HepG2 (cell line): ENCODE results near the gene CEBPZOS. TPM values are rescaled to one million over a fixed set of nuclear protein-coding genes. Genes with fewer than 3 reads are reported as not detected.
A peak's percentile ranks its signal among the peaks of the same experiment; 100 is the strongest.

ENCODE experiments used
- CREB3 ChIP-seq: sonication (generic); formaldehyde crosslinking; IDR thresholded peaks from 2 replicates; pipeline ENCODE4 v1.5.0; 2020; ENCODE audit warnings: missing genetic modification reagents
- DNMT3B ChIP-seq: conservative IDR thresholded peaks from 2 replicates; pipeline ENCODE4 v1.6.1; 2016; ENCODE audit warnings: missing biosample characterization, control low read depth
- MAFG ChIP-seq: sonication (generic); formaldehyde crosslinking; IDR thresholded peaks from 2 replicates; pipeline ENCODE4 v1.5.1; 2020; ENCODE audit warnings: mild to moderate bottlenecking, missing genetic modification reagents
- NR1H2 ChIP-seq: sonication (generic); formaldehyde crosslinking; IDR thresholded peaks from 2 replicates; pipeline ENCODE4 v1.8.1; 2022; ENCODE audit warnings: low read depth, missing genetic modification reagents, borderline replicate concordance
- PLRG1 ChIP-seq: fragments of 450-650 bp; conservative IDR thresholded peaks from 2 replicates; pipeline ENCODE4 v1.6.1; 2016
- SMARCC2 ChIP-seq: fragments of 450-650 bp; IDR thresholded peaks from 2 replicates; pipeline ENCODE4 v1.6.1; 2017; ENCODE audit warnings: antibody characterized with exemption, mild to moderate bottlenecking
- TFAP4 ChIP-seq: sonication (generic); IDR thresholded peaks from 2 replicates; pipeline ENCODE4 v1.6.1; 2016; ENCODE audit warnings: low read depth, borderline replicate concordance
- U2AF1 ChIP-seq: fragments of 200-400 bp; formaldehyde crosslinking; optimal IDR thresholded peaks from 2 replicates; pipeline ENCODE3; 2017; ENCODE audit warnings: mild to moderate bottlenecking, low read depth, low read length
- XRCC5 ChIP-seq: fragments of 200-400 bp; formaldehyde crosslinking; optimal IDR thresholded peaks from 2 replicates; pipeline ENCODE3; 2017; ENCODE audit warnings: mild to moderate bottlenecking, low read length
- polyA plus RNA-seq, 8 experiments: library from polyadenylated mRNA; depleted of rRNA in 3 of 8; stranded (reverse) in 7 of 8; unstranded in 1 of 8; fragments of >200 nt; fragmentation: Illumina TruSeq in 4 of 8; extraction: Trizol in 4 of 8; gene quantifications; 2 replicates each; pipeline versions ENCODE4 v1.2.1 to v1.2.3, GENCODE V29; 2011 to 2016; ENCODE audit warnings: low read depth in 4 of 8, missing spikeins in 1 of 8, mixed read lengths in 1 of 8; ENCODE audit not compliant: insufficient read depth in 1 of 8
- total RNA-seq, 5 experiments: library from RNA; depleted of rRNA; stranded (reverse); fragments of >200 nt; fragmentation: Illumina TruSeq; extraction: Trizol; gene quantifications; 2 replicates each; pipeline ENCODE4 v1.2.3, GENCODE V29; 2016; ENCODE audit warnings: low read depth in 1 of 5
- TF ChIP-seq, protein P1 (sequence below): sonication (generic); formaldehyde crosslinking; IDR thresholded peaks from 2 replicates; pipeline ENCODE4 v1.4.0; 2020; ENCODE audit warnings: missing genetic modification reagents
- TF ChIP-seq, protein P2 (sequence below): sonication (generic); formaldehyde crosslinking; IDR thresholded peaks from 2 replicates; pipeline ENCODE4 v1.4.0; 2020; ENCODE audit warnings: mild to moderate bottlenecking, missing genetic modification reagents, borderline replicate concordance
- TF ChIP-seq, protein P3 (sequence below): sonication (generic); formaldehyde crosslinking; conservative IDR thresholded peaks from 2 replicates; pipeline ENCODE4 v1.4.0; 2020; ENCODE audit warnings: missing genetic modification reagents

CEBPZOS gene
- total and polyA plus RNA-seq, 2 of the 13 experiments (the other 11 are each of a cell fraction or from before 2014, with no cell fraction given), result 18.6 to 44.7 TPM

DNA sequence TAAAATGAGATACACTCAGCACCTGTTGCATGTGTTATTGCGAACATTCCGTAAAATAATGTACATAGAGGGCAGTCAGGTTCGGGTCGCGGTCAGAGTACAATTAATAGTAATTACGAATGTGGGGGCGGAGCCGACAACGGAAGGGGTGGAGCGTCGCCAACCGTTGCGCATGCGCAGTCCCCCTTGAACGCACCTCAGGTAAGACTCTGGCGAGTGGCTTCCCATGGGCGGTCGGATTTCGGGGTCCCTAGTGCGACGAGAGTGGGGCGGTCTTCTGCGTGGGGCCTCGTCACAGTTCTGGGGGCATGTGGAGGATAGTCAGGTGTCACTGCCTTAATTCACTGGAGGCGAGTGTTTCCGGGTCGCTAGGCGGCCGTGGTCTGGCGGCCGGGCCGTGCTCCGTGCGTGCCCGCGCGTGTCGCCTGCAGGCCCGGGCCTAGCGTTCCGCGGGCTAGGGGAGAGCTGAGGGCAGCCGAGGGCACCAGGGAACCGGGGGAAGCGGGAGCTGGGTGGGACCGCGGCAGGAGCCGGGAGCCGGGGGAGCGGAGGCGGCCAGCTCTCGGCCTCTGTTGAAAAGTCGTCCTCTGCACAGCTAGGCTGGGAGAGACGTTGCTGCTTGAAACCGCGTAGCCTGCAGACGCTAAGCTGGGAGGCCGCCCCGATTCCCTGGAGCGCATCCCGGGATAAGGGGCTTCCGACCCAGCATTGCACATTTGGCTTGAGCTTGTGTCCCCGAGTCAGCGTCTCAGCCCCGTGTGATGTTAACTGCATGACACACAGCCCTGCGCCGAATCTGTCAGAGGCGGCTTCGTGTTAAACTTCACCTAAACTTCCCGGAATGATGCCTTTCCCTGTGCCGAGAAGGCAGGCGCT, at the start of gene CEBPZOS (continued):
- TF ChIP-seq U2AF1 (peak; percentile 63), SMARCC2 (no peak), CREB3 (CRISPR knock-in tag) (peak; percentile 90; the same call in 1 of the 2 replicates), XRCC5 (peak; percentile 45), MAFG (CRISPR knock-in tag) (no peak), TFAP4 (0 out of 2 replicates have a peak, but pooled peaks have one; percentile 8), DNMT3B (0 out of 2 replicates have a peak, but pooled peaks have one; percentile 24), NR1H2 (CRISPR knock-in tag) (peak; percentile 96), PLRG1 (no peak)
- TF ChIP-seq, protein P1, sequence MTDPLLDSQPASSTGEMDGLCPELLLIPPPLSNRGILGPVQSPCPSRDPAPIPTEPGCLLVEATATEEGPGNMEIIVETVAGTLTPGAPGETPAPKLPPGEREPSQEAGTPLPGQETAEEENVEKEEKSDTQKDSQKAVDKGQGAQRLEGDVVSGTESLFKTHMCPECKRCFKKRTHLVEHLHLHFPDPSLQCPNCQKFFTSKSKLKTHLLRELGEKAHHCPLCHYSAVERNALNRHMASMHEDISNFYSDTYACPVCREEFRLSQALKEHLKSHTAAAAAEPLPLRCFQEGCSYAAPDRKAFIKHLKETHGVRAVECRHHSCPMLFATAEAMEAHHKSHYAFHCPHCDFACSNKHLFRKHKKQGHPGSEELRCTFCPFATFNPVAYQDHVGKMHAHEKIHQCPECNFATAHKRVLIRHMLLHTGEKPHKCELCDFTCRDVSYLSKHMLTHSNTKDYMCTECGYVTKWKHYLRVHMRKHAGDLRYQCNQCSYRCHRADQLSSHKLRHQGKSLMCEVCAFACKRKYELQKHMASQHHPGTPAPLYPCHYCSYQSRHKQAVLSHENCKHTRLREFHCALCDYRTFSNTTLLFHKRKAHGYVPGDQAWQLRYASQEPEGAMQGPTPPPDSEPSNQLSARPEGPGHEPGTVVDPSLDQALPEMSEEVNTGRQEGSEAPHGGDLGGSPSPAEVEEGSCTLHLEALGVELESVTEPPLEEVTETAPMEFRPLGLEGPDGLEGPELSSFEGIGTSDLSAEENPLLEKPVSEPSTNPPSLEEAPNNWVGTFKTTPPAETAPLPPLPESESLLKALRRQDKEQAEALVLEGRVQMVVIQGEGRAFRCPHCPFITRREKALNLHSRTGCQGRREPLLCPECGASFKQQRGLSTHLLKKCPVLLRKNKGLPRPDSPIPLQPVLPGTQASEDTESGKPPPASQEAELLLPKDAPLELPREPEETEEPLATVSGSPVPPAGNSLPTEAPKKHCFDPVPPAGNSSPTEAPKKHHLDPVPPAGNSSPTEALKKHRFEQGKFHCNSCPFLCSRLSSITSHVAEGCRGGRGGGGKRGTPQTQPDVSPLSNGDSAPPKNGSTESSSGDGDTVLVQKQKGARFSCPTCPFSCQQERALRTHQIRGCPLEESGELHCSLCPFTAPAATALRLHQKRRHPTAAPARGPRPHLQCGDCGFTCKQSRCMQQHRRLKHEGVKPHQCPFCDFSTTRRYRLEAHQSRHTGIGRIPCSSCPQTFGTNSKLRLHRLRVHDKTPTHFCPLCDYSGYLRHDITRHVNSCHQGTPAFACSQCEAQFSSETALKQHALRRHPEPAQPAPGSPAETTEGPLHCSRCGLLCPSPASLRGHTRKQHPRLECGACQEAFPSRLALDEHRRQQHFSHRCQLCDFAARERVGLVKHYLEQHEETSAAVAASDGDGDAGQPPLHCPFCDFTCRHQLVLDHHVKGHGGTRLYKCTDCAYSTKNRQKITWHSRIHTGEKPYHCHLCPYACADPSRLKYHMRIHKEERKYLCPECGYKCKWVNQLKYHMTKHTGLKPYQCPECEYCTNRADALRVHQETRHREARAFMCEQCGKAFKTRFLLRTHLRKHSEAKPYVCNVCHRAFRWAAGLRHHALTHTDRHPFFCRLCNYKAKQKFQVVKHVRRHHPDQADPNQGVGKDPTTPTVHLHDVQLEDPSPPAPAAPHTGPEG, result peak; percentile 90; the same call in 1 of the 2 replicates
- TF ChIP-seq, protein P2, sequence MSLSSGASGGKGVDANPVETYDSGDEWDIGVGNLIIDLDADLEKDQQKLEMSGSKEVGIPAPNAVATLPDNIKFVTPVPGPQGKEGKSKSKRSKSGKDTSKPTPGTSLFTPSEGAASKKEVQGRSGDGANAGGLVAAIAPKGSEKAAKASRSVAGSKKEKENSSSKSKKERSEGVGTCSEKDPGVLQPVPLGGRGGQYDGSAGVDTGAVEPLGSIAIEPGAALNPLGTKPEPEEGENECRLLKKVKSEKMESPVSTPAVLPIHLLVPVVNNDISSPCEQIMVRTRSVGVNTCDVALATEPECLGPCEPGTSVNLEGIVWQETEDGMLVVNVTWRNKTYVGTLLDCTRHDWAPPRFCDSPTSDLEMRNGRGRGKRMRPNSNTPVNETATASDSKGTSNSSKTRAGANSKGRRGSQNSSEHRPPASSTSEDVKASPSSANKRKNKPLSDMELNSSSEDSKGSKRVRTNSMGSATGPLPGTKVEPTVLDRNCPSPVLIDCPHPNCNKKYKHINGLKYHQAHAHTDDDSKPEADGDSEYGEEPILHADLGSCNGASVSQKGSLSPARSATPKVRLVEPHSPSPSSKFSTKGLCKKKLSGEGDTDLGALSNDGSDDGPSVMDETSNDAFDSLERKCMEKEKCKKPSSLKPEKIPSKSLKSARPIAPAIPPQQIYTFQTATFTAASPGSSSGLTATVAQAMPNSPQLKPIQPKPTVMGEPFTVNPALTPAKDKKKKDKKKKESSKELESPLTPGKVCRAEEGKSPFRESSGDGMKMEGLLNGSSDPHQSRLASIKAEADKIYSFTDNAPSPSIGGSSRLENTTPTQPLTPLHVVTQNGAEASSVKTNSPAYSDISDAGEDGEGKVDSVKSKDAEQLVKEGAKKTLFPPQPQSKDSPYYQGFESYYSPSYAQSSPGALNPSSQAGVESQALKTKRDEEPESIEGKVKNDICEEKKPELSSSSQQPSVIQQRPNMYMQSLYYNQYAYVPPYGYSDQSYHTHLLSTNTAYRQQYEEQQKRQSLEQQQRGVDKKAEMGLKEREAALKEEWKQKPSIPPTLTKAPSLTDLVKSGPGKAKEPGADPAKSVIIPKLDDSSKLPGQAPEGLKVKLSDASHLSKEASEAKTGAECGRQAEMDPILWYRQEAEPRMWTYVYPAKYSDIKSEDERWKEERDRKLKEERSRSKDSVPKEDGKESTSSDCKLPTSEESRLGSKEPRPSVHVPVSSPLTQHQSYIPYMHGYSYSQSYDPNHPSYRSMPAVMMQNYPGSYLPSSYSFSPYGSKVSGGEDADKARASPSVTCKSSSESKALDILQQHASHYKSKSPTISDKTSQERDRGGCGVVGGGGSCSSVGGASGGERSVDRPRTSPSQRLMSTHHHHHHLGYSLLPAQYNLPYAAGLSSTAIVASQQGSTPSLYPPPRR (CRISPR knock-in tag), result no peak
- TF ChIP-seq, protein P3, sequence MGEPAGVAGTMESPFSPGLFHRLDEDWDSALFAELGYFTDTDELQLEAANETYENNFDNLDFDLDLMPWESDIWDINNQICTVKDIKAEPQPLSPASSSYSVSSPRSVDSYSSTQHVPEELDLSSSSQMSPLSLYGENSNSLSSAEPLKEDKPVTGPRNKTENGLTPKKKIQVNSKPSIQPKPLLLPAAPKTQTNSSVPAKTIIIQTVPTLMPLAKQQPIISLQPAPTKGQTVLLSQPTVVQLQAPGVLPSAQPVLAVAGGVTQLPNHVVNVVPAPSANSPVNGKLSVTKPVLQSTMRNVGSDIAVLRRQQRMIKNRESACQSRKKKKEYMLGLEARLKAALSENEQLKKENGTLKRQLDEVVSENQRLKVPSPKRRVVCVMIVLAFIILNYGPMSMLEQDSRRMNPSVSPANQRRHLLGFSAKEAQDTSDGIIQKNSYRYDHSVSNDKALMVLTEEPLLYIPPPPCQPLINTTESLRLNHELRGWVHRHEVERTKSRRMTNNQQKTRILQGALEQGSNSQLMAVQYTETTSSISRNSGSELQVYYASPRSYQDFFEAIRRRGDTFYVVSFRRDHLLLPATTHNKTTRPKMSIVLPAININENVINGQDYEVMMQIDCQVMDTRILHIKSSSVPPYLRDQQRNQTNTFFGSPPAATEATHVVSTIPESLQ (CRISPR knock-in tag), result 0 out of 2 replicates have a peak, but pooled peaks have one; percentile 41
